T-cell (primary cell): ENCODE measurements around the gene CLVS2. TPM values are rescaled to one million over a fixed set of nuclear protein-coding genes. Genes with fewer than 3 reads are reported as not detected.

Source experiments
- ATAC-seq, 4 experiments: fragments of 200-7000 bp in 3 of 4; fragments of 150-1000 bp in 1 of 4; cut with Tn5 transposase; replicated peaks in 1 of 4; 1 replicate in 3 of 4; 2 replicates in 1 of 4; pipeline ENCODE4 v1.10.0; 2021; ENCODE audit warnings: moderate library complexity in 3 of 4, mild to moderate bottlenecking in 2 of 4, moderate number of reproducible peaks in 1 of 4
- CTCF ChIA-PET, 2 donors: fragments of 300-600 bp; sonication (Branson Sonifier 250); formaldehyde crosslinking; loops; one replicate each; lab custom pipeline; 2022; ENCODE audit warnings: antibody characterized with exemption in 2 of 2; lab: Charles Lee
- POLR2A ChIA-PET, 2 donors: fragments of 300-600 bp; sonication (Branson Sonifier 250); formaldehyde crosslinking; loops; one replicate each; lab custom pipeline; 2022; ENCODE audit warnings: antibody characterized with exemption in 2 of 2; lab: Charles Lee
- DNase-seq, 35 experiments: peaks; one replicate each; pipeline versions ENCODE4 v3.0.0 to v3.0.0-alpha.2; 2013 to 2023
- H3K27ac ChIP-seq: one replicate; pipeline ENCODE4 v1.5.1; 2013; ENCODE audit warnings: low read length
- H3K27me3 ChIP-seq, 2 experiments: replicated peaks in 1 of 2; 1 replicate in 1 of 2; 2 replicates in 1 of 2; pipeline versions ENCODE4 v1.6.1 to v1.7.0; 2013; ENCODE audit warnings: low read length in 1 of 2, mixed read lengths in 1 of 2; ENCODE audit not compliant: control insufficient read depth in 2 of 2, insufficient read depth in 2 of 2; ENCODE audit errors: extremely low read depth in 1 of 2
- H3K36me3 ChIP-seq, 2 donors: 1 replicate in 1 of 2; 2 replicates in 1 of 2; pipeline versions ENCODE4 v1.6.1 to v1.7.0; 2013; ENCODE audit warnings: low read length in 1 of 2; ENCODE audit not compliant: control insufficient read depth in 2 of 2, insufficient read depth in 1 of 2; ENCODE audit errors: extremely low read depth in 1 of 2
- H3K4me1 ChIP-seq, 2 experiments: 1 replicate in 1 of 2; 2 replicates in 1 of 2; pipeline versions ENCODE4 v1.6.1 to v1.7.0; 2013; ENCODE audit warnings: low read length in 2 of 2, mixed read lengths in 1 of 2; ENCODE audit not compliant: insufficient read depth in 2 of 2, control insufficient read depth in 1 of 2; ENCODE audit errors: extremely low read depth in 1 of 2
- H3K4me3 ChIP-seq, 2 donors: 1 replicate in 1 of 2; 2 replicates in 1 of 2; pipeline versions ENCODE4 v1.5.1 to v1.7.0; 2013; ENCODE audit warnings: mild to moderate bottlenecking in 2 of 2, low read length in 1 of 2, moderate library complexity in 1 of 2; ENCODE audit not compliant: control insufficient read depth in 1 of 2; ENCODE audit errors: extremely low read depth in 1 of 2
- H3K9me3 ChIP-seq: 2 replicates; pipeline ENCODE4 v1.7.0; 2013
- H3K27ac Mint-ChIP-seq, 2 donors: one replicate each; pipeline ENCODE4 v1.8.0; 2020 to 2021; ENCODE audit warnings: mild to moderate bottlenecking in 2 of 2, mixed read lengths in 2 of 2
- H3K27me3 Mint-ChIP-seq, 2 donors: one replicate each; pipeline ENCODE4 v1.8.0; 2021 to 2022; ENCODE audit warnings: mixed read lengths in 2 of 2
- H3K36me3 Mint-ChIP-seq: one replicate; pipeline ENCODE4 v1.8.0; 2021; ENCODE audit warnings: mixed read lengths
- H3K4me1 Mint-ChIP-seq, 3 donors: one replicate each; pipeline ENCODE4 v1.8.0; 2020 to 2022; ENCODE audit warnings: mixed read lengths in 3 of 3, mild to moderate bottlenecking in 1 of 3
- H3K4me3 Mint-ChIP-seq, 3 donors: one replicate each; pipeline ENCODE4 v1.8.0; 2020 to 2022; ENCODE audit warnings: mild to moderate bottlenecking in 3 of 3, mixed read lengths in 3 of 3, moderate library complexity in 3 of 3
- H3K9me3 Mint-ChIP-seq, 3 donors: one replicate each; pipeline ENCODE4 v1.8.0; 2020 to 2022; ENCODE audit warnings: mixed read lengths in 3 of 3
- WGBS: methylation state at CpG from one replicate; pipeline ENCODE4 v1.1.5; 2013; ENCODE audit warnings: missing lambda C conversion rate; ENCODE audit not compliant: insufficient coverage; 5-methylcytosine and 5-hydroxymethylcytosine counted together
- total RNA-seq, 35 experiments: library from RNA in 6 of 35; stranded (reverse) in 6 of 35; fragments of 120-200 nt in 1 of 35; gene quantifications; one replicate each; pipeline versions ENCODE4 v1.2.1 to v1.2.4 and lab custom pipeline; 2013 to 2026

Gene CLVS2
- total RNA-seq, 5 donors from 2014 or later (not counting 1 experiment from before 2014, with no cell fraction given): not detected

GRCh38 chr6:123017104-123017682 lies 21.2 kb downstream of the CLVS2 start:
- Mint-ChIP-seq H3K27ac (no peak overlapping the region), H3K36me3 (no peaks in the 10 kb centered on the region), H3K9me3 (peaks cover 7 to 9% (median 7%) of the 10 kb centered on the region in 3 donors), H3K27me3 (no peaks in the 10 kb centered on the region), H3K4me1 (no peaks in the 10 kb centered on the region), H3K4me3 (no peak overlapping the region)
- H3K36me3 ChIP-seq: no peaks in the 10 kb centered on the region
- H3K4me3 ChIP-seq: no peak overlapping the region
- ATAC-seq (no peak), DNase-seq (no peak)
- CTCF ChIA-PET: no interaction called here
- H3K27ac ChIP-seq: no peak overlapping the region
- peaks cover 0 to 2% of the 10 kb centered on the region in 2 experiments for H3K27me3 ChIP-seq
- no peaks in the 10 kb centered on the region for H3K9me3 ChIP-seq
- 20% methylated on average over 1 of the region's 5 CpGs for WGBS
- H3K4me1 ChIP-seq: no peaks in the 10 kb centered on the region
- POLR2A ChIA-PET: no interaction called here

GRCh38 chr6:123022975-123023374 lies 26.9 kb downstream of the CLVS2 start:
- no peak for ATAC-seq
- CTCF ChIA-PET: interaction anchor here in 1 of 2 donors (0.5 kb wide), 1 partner anchor 1514 kb away, joined by 3 read pairs; no protein-coding TSS in a partner anchor
- WGBS: 14% methylated on average over 1 of the region's 1 CpG

GRCh38 chr6:123024976-123025375 lies 28.9 kb downstream of the CLVS2 start:
- no peak overlapping the region for H3K27ac Mint-ChIP-seq
- no peaks in the 10 kb centered on the region for H3K27me3 ChIP-seq
- H3K27ac ChIP-seq: no peak overlapping the region
- POLR2A ChIA-PET: no interaction called here
- no peaks in the 10 kb centered on the region for H3K36me3 ChIP-seq
- no peak overlapping the region for H3K4me3 ChIP-seq
- H3K4me3 Mint-ChIP-seq: no peak overlapping the region
- no peaks in the 10 kb centered on the region for H3K9me3 ChIP-seq
- H3K4me1 Mint-ChIP-seq: no peaks in the 10 kb centered on the region
- 0% methylated on average over 1 of the region's 5 CpGs for WGBS
- DNase-seq: no peak
- H3K36me3 Mint-ChIP-seq: no peaks in the 10 kb centered on the region
- H3K9me3 Mint-ChIP-seq: peaks cover 0 to 5% (median 4%) of the 10 kb centered on the region in 3 donors
- CTCF ChIA-PET: no interaction called here
- no peak for ATAC-seq
- H3K27me3 Mint-ChIP-seq: no peaks in the 10 kb centered on the region
- no peaks in the 10 kb centered on the region for H3K4me1 ChIP-seq

More at GRCh38 chr6:123022975-123023374, 26.9 kb downstream of the CLVS2 start:
- H3K27ac ChIP-seq: no peak overlapping the region
- no peaks in the 10 kb centered on the region for H3K27me3 Mint-ChIP-seq
- no peaks in the 10 kb centered on the region for H3K36me3 Mint-ChIP-seq
- no peak overlapping the region for H3K4me3 ChIP-seq
- H3K36me3 ChIP-seq: no peaks in the 10 kb centered on the region
- H3K4me1 Mint-ChIP-seq: no peaks in the 10 kb centered on the region
- H3K9me3 Mint-ChIP-seq: peaks cover 7 to 10% (median 8%) of the 10 kb centered on the region in 3 donors
- no peak overlapping the region for H3K4me3 Mint-ChIP-seq
- POLR2A ChIA-PET: interaction anchor here in 1 of 2 donors (0.6 kb wide), 1 partner anchor 58 kb away, joined by 3 read pairs; no protein-coding TSS in a partner anchor
- no peak overlapping the region for H3K27ac Mint-ChIP-seq
- no peak for DNase-seq
- no peaks in the 10 kb centered on the region for H3K4me1 ChIP-seq
- peaks cover 0 to 2% of the 10 kb centered on the region in 2 experiments for H3K27me3 ChIP-seq
- no peaks in the 10 kb centered on the region for H3K9me3 ChIP-seq

GRCh38 chr6:123027408-123027807 lies 31.4 kb downstream of the CLVS2 start:
- DNase-seq (no peak), ATAC-seq (no peak)
- no CpG with 5 or more reads among the region's 2 CpGs for WGBS
- Mint-ChIP-seq H3K4me1 (no peaks in the 10 kb centered on the region), H3K4me3 (no peak overlapping the region), H3K9me3 (peaks cover 0 to 8% (median 5%) of the 10 kb centered on the region in 3 donors), H3K27me3 (no peaks in the 10 kb centered on the region), H3K27ac (no peak overlapping the region), H3K36me3 (no peaks in the 10 kb centered on the region)
- Histone ChIP-seq H3K4me1 (no peaks in the 10 kb centered on the region), H3K9me3 (no peaks in the 10 kb centered on the region), H3K27me3 (no peaks in the 10 kb centered on the region), H3K4me3 (no peak overlapping the region), H3K36me3 (no peaks in the 10 kb centered on the region), H3K27ac (no peak overlapping the region)
- CTCF ChIA-PET: no interaction called here
- POLR2A ChIA-PET: no interaction called here

- Histone ChIP-seq H3K27me3 (no peaks in the 10 kb centered on the region), H3K9me3 (no peaks in the 10 kb centered on the region), H3K4me3 (no peak overlapping the region), H3K4me1 (no peaks in the 10 kb centered on the region), H3K36me3 (no peaks in the 10 kb centered on the region), H3K27ac (no peak overlapping the region)
- ChIA-PET POLR2A (no interaction called here), CTCF (no interaction called here)
- Mint-ChIP-seq H3K36me3 (no peaks in the 10 kb centered on the region), H3K27me3 (no peaks in the 10 kb centered on the region), H3K4me1 (no peaks in the 10 kb centered on the region), H3K27ac (no peak overlapping the region), H3K9me3 (peaks cover 0 to 8% (median 3%) of the 10 kb centered on the region in 3 donors), H3K4me3 (no peak overlapping the region)
- 72% methylated on average over 5 of the region's 5 CpGs for WGBS
- DNase-seq (no peak), ATAC-seq (no peak)
Observed at GRCh38 chr6:123028263-123028662, 32.2 kb downstream of the CLVS2 start.

- H3K27ac Mint-ChIP-seq: no peak overlapping the region
- no peaks in the 10 kb centered on the region for H3K36me3 Mint-ChIP-seq
Observed at GRCh38 chr6:123030282-123030681, 34.2 kb downstream of the CLVS2 start.

More at GRCh38 chr6:123030282-123030681, 34.2 kb downstream of the CLVS2 start:
- no peak overlapping the region for H3K4me3 Mint-ChIP-seq
- Histone ChIP-seq H3K27me3 (no peaks in the 10 kb centered on the region), H3K4me3 (no peak overlapping the region), H3K4me1 (no peaks in the 10 kb centered on the region), H3K27ac (no peak overlapping the region), H3K9me3 (no peaks in the 10 kb centered on the region), H3K36me3 (no peaks in the 10 kb centered on the region)
- CTCF ChIA-PET: no interaction called here
- H3K4me1 Mint-ChIP-seq: no peaks in the 10 kb centered on the region
- POLR2A ChIA-PET: no interaction called here
- H3K27me3 Mint-ChIP-seq: no peaks in the 10 kb centered on the region
- ATAC-seq (no peak), DNase-seq (no peak)
- H3K9me3 Mint-ChIP-seq: peaks cover 0 to 8% (median 3%) of the 10 kb centered on the region in 3 donors
